ENCODE data around the gene RSAD1. TPM values are rescaled to one million over a fixed set of nuclear protein-coding genes. Genes with fewer than 3 reads are reported as not detected.
"Not testable (repeated sequence)": the region's sequence is repeated elsewhere in the genome, so short reads cannot be mapped to it uniquely, and the experiment has no call there.

RSAD1 gene
- total RNA-seq, 4 donors from 2014 or later, result 18.7 to 25.9 (median 23.4) TPM

DNA sequence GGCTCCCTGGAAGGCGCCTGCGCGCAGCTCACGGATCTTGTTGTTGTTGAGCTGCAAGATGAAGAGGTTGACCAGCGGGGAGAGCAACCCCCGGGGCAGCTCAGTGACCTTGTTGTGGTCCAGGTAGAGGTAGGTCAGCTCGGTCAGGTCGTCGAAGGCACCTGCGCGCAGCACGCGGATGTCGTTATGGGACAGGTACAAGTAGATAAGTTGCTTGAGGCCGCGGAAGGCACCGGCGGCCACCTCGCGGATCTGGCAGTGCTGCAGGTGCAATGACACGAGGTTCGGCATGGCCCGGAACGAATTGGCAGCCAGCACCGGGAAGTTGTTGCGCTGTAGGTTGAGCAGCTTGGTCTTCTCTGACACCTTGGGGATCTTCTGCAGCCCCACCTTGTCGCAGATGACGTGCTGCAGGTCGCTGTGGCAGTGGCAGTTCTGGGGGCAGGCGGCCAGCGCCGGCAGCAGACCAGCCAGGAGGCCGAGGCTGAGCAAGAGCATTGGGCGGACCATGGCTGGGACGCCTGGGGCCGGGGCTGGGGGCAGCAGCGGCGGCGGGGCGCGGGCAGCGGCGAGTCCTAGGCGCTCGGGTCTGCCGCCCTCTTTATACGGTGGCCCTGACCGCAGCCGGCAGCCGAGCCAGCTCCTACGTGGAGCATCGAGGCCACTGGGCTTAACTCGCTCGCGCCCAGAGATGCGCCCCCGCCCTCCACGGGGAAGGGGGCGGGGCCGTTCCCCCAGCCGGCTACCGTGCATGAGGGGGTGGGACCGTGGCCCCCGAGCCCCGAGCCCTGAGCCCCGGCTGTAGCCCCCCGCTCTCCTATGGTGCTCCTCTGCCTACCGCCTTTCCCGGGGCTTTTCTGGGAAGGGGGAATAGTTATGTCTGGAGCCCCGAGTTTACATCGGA is 10.1 kb upstream of the RSAD1 start, which contains the start of gene CHAD:
CHAD (minus strand) TSS at position 577 of the 904 bp plus-strand sequence; CDS start at position 510, 67 bp downstream.
- ATAC-seq (ENCODE audit: low FRiP score) (no peak), DNase-seq (ENCODE audit: low spot score) (no peak)
- TF ChIP-seq, protein P1, sequence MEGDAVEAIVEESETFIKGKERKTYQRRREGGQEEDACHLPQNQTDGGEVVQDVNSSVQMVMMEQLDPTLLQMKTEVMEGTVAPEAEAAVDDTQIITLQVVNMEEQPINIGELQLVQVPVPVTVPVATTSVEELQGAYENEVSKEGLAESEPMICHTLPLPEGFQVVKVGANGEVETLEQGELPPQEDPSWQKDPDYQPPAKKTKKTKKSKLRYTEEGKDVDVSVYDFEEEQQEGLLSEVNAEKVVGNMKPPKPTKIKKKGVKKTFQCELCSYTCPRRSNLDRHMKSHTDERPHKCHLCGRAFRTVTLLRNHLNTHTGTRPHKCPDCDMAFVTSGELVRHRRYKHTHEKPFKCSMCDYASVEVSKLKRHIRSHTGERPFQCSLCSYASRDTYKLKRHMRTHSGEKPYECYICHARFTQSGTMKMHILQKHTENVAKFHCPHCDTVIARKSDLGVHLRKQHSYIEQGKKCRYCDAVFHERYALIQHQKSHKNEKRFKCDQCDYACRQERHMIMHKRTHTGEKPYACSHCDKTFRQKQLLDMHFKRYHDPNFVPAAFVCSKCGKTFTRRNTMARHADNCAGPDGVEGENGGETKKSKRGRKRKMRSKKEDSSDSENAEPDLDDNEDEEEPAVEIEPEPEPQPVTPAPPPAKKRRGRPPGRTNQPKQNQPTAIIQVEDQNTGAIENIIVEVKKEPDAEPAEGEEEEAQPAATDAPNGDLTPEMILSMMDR (IDR thresholded peaks at IDR 0.05), result no peak

DNA sequence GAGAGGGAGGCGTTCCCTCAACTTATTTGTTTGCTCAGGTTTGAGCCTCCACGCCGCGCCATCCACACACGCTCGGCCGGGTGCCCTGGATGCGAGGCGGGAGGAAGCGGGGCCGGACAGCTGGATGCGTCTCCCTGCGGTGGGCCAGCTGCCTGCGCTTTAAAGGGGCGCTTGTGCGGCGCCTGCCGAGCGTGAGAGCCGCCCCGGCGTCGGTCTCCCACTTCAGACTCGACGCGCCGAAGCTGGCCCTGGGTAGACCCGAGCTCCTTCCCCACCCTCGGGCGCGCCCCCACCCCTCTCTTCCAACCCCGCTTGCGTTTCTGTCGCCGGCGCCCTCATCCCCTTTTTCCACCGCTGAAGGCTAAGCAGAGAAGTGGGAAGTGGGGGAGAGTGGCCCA is 9.5 kb upstream of the RSAD1 start:
- TF ChIP-seq, protein P1 (IDR thresholded peaks at IDR 0.05), result no peak
- ATAC-seq (ENCODE audit: low FRiP score), result no peak

DNA sequence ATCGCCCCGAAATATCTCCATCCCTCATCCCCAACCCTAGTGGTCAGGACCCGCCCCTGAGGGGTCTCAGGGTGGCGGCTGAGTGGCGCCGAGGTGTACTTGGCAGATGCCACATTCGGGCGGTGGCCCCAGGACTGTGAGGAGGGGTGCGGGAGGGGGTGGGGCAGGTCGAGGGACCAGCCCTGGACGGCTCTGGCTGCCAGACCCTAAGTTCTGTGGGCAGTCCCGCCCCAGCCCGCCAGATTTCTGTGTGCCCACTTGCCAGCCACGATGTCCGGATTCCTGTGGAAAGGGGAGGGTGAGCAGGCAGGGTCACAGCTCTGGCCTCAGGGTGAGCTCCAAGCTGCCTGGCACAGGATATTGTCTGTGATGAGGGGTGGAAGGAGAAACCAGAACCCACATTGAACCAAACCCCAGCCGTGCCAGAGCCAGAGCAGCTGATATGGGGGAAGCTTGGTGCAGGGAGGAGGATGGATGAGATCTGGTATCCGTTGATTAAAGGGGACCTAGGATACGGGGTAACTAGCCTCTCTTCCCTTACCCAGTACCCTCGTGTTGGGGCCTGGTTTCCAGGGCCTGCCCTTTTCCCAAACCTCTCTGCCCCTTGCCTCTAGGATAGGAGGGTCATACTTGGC is 8.9 kb upstream of the RSAD1 start:
- no peak for ATAC-seq (ENCODE audit: low FRiP score)
- DNase-seq (ENCODE audit: low spot score), result no peak
- TF ChIP-seq, protein P1 (IDR thresholded peaks at IDR 0.05), result no peak

More for the DNA sequence above, 9.5 kb upstream of the RSAD1 start:
- DNase-seq (ENCODE audit: low spot score), result no peak

DNA sequence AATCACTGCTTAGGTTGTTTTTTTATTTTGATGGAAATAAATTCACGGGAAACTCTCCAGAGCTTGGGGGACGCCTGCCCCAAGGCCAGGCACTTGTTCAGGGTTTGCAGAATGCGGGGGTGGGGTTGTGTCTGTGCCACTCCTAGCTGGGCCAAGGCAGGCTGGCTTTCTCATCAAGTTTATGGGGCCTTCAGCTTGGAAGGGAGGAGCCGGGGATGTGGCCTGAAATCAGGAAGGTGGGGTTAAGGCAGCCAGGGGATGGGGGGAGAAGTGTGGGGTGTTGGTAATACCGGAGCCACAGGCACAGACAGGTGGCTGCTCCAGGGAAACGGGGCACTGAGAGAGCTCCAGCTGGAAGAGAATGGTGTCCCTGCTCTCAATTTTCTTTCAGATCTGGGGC is 8.2 kb upstream of the RSAD1 start:
- no peak for ATAC-seq (ENCODE audit: low FRiP score)
- TF ChIP-seq, protein P1 (IDR thresholded peaks at IDR 0.05), result no peak
- DNase-seq (ENCODE audit: low spot score), result no peak

DNA sequence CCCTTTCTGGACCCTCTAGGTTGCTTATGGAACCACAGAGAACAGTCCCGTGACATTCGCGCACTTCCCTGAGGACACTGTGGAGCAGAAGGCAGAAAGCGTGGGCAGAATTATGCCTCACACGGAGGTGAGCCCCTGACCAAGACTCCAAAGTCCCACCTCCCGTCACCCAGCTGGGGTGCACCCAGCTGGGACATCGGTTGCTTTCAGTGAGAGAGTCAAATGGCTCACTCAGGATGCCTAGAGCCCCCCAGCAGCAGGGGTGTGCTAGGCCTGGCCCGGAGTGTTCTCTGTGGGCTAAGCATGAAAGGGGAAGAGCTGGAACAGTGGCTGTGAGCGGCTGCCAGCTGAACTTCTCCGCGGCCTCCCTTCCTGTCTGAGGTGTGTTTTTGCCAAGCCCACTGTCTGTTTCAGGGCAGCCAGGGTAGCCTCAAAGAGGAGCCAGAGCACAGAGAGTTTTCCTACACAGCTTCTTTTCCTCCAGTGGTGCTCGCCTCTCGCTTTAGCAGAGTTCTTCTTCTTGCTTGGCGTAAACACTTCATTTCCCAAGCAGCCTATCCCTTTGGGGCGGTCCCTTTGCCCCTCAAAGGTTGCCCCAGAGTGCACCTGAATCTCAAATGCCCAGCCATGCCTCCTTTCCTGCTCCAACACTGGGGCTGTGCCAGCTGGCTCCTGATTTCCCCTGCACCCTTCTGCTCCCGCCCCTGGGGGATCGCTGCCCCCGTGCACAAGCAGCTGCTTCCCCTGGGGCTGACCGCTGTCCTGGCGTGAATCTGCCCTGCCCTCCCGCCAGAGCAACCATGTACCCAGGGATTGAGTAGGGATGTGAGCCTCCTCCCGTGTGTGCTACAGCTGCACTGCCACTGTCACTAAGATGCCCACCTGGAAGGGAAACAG is 7.4 kb upstream of the RSAD1 start:
- ATAC-seq (ENCODE audit: low FRiP score) (no peak), DNase-seq (ENCODE audit: low spot score) (no peak)
- TF ChIP-seq, protein P1 (IDR thresholded peaks at IDR 0.05), result no peak

DNA sequence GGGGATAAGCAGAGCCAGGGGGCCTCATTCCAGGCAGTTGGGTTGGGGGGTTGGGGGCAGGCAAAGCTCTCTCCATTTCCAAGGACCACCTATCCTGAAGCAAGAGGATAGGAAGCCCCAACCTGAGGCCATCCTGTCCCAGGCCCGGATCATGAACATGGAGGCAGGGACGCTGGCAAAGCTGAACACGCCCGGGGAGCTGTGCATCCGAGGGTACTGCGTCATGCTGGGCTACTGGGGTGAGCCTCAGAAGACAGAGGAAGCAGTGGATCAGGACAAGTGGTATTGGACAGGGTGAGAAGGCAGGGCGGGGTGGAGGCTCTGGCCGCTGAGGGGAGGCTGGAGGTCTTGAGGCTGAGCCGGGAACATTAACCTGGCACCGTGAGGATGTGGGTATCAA is 6.4 kb upstream of the RSAD1 start:
- DNase-seq (ENCODE audit: low spot score), result no peak
- no peak for ATAC-seq (ENCODE audit: low FRiP score)
- TF ChIP-seq, protein P1 (IDR thresholded peaks at IDR 0.05), result no peak

DNA sequence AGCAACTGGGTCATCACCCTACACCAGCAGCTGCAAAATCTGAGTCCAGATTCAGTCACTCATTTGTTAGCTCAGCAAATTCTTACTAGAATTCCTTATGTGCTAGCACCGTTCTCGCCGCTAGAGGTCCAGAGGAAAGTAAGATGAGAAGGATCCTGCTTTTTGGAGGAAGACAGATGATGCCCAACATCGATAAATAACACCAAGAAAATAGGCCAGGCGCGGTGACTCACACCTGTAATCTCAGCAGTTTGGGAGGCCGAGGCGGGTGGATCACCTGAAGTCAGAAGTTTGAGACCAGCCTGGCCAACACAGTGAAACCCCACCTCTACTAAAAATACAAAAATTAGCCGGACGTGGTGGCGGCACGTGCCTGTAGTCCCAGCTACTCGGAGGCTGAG is 5.9 kb upstream of the RSAD1 start:
- DNase-seq (ENCODE audit: low spot score); ATAC-seq (ENCODE audit: low FRiP score): not testable (repeated sequence)
